C1 segment of cervical spinal cord (tissue), 14 donors: ENCODE results near the gene CHSY1.
A peak's percentile ranks its signal among the peaks of the same experiment; 100 is the strongest.
"Not testable (repeated sequence)": the region's sequence is repeated elsewhere in the genome, so short reads cannot be mapped to it uniquely, and the experiment has no call there.

ENCODE experiments used
- DNase-seq, 14 donors: peaks; one replicate each; lab custom pipeline; 2025; lab: John Stamatoyannopoulos, UW

Gene CHSY1, protein sequence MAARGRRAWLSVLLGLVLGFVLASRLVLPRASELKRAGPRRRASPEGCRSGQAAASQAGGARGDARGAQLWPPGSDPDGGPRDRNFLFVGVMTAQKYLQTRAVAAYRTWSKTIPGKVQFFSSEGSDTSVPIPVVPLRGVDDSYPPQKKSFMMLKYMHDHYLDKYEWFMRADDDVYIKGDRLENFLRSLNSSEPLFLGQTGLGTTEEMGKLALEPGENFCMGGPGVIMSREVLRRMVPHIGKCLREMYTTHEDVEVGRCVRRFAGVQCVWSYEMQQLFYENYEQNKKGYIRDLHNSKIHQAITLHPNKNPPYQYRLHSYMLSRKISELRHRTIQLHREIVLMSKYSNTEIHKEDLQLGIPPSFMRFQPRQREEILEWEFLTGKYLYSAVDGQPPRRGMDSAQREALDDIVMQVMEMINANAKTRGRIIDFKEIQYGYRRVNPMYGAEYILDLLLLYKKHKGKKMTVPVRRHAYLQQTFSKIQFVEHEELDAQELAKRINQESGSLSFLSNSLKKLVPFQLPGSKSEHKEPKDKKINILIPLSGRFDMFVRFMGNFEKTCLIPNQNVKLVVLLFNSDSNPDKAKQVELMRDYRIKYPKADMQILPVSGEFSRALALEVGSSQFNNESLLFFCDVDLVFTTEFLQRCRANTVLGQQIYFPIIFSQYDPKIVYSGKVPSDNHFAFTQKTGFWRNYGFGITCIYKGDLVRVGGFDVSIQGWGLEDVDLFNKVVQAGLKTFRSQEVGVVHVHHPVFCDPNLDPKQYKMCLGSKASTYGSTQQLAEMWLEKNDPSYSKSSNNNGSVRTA

DNA sequence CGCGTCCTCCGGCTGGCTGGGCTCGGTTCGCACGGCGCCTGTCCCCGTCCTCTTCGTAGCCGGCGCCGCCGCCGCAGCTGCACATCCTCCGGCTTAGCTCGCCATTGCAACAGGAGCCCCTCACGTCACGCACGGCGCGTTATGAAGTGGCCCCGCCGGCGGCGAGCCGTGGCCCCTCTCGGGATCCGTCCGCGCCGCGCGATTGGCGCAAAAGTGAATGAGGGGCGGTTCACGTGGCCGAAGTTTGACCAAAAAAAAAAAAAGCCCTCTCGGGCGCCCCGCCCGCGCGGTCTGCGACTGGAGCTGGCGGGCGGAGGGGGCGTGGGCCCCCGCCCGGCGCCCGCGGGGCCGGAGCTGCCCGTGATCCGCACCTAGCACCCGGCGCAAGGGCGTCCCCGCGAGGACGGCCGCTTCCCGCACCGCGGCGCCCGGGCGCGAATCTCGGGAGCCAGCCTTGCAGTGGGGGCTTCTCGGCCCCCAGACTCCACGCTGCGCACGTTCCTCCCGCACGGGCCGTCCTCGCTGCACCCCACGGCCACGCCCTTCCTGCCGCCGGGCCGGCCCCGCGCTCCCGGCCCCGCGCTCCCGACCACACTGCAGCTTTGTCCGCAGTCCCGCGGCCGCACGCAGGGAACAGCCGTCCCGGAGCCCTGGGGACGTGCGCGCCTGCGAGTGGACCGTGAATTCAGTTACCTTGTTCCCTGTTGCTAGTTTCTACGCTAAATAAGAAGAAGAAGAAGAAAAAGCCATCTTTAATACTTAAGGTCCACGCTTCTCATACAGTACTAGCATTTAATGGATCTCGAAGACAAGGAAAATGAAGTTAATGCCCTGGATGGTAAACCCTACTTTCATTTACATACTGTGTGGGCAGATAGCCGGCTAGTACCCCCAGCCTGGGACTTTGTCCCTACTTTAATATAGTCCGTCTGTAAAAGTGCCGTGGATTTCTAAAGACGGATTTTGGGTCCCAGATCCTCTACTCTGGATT, at the start of gene CHSY1:
Gene CHSY1 (minus strand): TSS at position 219 of the 991 bp plus-strand sequence. CDS start 592 bp downstream, outside the sequence.
- DNase-seq: peak; percentile 14 to 94 (median 84)

DNA sequence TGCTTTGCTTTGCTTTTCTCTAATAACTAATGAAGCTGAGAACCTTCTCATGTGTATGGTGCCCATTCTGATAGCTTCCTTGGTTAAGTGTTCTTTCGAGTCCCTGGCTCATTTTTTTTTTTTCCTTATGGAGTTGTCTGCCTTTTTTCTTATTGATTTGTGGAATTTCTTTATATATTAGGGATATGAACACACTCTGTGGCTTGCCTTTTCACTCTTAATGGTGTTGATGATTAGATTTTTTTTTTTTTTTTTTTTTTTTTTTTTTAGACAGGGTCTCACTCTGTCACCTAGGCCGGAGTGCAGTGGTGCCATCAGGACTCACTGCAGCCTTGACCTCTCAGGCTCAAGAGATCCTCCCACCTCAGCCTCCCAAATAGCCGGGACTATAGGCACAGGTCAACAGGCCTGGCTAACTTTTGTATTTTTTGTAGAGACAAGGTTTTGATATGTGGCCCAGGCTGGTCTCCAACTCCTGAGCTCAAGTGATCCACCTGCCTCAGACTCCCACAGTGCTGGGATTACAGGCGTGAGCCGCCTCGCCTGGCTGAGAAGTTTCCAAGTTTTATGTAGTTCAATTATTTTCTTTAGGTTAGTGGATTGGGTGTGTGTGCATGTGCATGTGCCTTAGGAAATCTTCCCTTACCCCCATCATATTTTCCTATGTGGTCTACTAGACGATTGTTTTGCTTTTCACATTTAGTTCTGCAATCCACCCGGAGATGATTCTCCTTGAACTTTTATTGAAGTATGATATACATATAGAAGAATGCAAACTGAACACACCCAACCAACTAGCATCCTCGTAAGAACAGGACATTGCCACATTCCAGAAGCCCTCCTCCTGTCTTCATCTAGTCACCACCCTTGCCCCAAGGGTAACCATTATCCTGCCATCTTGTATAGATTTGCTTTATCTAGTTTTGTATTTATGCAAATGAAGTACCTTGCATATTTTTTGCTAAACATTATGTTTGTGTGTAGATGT, 44.9 kb upstream of the CHSY1 start:
- DNase-seq: no peak

DNA sequence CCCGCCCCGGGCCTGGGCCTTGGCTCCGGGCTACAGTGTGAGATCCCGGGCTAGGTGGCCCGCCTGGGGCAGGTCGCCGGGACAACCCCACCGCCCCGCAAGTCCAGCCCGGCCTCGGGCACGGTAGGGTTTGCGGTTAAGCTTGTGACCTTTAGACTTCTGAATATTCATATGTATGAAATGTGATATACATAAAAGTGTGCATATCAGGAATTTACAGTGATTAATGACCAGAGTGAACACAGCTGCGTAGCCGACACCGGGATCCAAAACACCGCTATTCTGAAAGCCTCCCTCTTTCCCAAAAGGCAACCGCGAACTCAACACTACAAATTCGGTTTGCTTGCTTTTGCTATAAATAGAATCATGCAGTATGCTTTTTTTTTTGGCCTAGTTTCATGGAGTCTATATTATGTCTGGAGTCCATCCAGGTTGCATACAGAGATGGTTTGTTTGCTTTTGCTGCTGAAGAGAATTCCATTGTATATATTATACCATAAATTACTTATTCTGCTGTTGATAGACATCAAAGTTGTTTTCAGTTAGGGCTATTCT, 43.8 kb upstream of the CHSY1 start:
- DNase-seq: peak in 1 of 14 donors; percentile 31

DNA sequence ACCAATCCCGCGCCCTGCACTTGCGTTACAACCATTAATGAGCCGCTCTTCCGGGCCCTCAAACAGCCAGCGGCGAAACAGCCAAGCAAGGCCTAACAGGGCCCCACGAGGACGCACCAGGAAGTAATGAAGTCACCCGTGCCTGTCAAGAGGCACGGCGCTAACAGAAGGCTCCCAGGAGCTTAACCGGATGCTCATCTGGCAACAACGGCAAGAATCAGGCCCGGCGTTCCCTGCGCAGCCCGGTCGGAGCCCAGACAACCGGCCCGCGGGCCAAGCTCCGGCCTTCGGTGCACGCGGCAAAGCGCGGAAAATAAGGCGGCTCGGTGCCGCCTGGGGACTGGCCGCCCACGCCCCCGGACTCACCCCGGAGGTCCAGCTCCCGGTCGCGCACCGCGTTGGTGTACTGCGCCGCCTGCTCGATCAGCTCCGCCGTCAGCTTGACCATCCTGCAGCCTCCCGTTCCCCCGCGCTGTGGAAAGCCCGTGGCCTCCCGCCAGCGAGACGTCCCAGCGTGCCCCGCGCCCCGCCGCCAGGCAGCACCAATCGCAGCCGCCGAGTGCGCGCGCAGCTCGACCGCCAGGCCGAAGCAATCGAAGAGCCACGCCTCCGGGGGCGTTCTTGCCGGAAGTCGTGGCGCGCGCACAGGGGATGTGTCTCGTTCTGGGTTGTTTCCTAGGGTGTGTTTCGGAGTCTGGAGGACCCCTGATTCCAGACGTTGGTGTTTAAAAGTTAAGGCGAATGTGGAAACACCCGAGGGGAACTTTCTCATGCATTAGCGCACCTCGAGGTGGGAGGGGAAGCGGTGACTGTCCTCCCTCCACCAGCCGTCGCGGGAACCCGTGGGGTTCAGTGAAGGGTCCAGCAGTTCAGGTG, 43.1 kb upstream of the CHSY1 start, which contains the start of gene SNRPA1:
Gene SNRPA1 (minus strand): TSS at position 518 of the 876 bp plus-strand sequence. CDS start 70 bp downstream, at position 448.
- peak; percentile 83 to 98 (median 92) for DNase-seq

DNA sequence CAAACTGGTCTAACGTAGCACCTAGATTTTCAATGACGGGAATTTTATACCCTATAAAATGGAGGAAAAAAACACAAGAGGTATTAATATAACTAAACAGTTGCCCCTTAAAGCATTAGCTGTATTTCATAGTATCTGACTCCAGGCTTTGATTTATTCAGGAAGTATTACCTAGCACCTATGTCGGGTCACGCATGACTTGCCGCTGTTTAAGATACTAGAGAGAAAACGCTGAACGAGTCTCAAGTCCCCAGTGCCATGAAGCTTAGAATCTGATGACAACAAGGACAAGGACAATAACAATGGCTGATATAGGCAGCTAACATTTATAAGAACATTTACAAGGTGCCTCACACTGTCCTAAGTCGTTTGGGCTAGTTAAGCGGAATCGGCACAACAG, 41.3 kb upstream of the CHSY1 start:
- DNase-seq: no peak

DNA sequence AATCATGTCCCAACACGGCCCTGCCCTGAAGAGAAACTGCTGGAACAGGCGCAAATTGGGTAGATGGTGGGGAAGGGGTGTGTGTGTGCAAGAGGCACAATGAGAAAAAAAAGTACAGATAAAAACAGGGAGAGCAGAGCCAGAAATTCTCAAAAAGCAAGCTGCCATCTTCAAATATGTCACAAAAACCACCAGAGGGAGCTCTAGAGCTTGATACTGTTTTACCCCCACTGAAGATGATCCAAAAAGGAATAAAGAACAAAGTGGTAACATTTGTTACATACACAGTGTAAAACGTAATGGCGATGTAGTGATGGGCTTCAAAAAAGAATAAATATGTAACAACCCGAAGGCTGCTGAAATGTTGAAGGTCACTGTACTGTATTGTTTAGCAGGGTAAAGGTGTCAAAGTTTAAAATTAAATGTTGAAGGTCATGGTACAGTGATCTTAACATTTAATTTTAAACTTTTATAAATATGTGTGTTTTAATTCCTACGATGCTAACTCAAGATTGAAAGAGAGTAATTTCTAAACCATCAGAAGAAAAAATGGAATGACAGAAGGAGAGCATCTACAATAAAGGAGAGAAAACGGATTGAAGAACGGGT, 37.2 kb upstream of the CHSY1 start:
- no peak for DNase-seq

DNA sequence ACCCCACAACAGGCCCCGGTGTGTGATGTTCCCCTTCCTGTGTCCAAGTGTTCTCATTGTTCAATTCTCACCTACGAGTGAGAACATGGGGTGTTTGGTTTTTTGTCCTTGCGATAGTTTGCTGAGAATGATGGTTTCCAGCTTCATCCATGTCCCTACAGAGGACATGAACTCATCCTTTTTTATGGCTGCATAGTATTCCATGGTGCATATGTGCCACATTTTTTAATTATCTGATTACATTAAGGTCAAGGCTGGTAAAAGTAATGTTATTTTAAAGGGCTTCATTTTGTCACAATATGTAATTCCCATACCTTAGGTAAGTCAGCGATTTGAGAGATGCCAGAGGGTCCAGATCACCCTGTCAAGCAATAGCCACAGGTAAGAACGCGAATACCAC, 35.5 kb upstream of the CHSY1 start:
- DNase-seq: not testable (repeated sequence)

DNA sequence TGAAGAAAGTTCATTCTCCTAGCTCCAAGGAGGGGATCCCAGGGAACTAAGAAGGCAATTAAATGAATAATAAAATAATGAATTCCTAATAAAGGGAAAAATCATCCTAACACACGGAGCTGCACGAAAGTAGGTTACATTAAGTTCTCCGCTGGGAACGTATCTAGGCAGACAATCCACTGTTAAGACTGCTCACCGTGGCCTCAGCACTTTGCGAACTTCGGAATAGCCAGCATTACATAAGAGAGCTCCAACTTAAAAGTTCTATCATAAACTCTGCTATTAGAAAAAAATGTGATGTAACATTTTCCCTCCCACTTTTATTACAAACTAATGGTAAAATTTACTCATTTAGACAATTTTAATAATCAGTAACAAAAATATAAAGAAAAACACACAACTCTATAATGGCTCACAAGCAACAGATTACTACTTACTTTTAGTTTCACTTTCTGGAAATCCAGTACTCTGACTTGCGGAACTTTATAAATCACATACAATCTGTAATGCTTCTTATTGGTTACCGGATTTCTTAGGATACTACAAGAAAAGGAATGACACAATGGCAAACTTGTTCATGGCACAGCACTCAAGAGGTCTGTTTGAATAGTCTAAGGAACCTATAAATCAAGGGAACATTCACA, 34.7 kb upstream of the CHSY1 start:
- no peak for DNase-seq

DNA sequence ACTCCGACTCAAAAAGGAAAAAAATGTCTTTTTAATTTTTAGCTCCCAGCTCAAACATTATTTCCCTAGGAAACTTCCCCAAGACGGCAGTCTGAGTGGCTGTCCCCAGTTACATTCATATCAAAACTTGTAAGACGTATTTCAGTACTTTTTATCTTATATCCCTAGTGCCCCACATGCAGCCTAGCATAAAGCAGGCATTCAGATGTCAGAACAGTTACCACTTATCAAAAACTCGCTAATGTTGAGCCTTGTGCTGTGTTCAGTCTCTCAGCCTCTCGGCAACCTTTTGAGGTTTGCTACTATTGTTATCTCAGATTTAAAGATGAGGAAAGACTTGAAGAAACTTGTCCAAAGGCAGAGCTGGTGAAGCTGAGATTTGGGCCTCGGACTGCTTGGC, 32.1 kb upstream of the CHSY1 start:
- DNase-seq: no peak

DNA sequence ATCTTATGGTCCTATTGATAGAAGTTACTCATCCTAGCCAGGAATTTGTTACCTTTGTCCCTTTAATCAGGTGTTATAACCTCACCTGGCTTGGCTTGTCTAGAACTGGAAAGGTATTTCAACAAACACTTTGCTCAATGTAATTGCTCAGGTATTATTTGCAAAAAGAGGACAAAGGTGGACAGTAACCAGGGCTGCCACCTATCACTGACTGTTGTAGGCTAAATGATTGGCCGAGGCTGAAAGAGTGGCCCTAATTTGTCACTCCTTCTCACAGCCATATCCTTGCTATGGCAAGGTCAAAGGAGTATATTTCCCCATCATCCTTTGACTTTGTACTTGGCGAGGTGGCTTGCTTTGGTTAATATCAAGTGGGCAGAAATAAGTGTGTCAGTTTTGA, 28.2 kb upstream of the CHSY1 start:
- DNase-seq: no peak

DNA sequence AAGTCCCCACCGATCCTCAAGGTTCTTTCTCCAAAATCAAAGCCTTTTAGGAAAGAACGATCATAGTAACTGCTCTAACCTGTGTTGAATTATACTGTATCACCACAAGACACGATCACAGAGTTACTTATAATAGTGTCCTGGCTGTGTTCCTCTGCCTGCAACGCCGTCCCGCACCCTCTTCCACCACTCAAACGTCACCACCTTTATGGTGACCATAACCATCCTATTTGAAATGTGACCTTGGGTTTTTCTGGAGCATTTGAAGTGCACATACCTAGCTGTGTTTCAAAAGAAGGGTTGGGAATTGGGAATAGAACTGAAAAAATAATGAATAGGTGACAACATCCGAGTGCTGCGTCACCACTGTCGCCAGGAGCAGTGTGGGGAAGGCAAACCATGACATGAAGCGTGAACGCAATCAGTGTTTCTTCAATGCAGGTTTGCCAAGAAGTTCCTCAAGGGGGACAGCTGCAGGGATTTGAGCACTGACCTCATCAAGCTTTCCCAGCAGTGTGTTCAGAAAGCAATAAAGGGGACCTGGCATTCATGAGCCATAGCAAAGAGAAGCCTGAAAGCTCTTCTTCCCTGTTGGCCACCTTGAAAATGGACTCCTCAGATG, 26.2 kb upstream of the CHSY1 start:
- no peak for DNase-seq

DNA sequence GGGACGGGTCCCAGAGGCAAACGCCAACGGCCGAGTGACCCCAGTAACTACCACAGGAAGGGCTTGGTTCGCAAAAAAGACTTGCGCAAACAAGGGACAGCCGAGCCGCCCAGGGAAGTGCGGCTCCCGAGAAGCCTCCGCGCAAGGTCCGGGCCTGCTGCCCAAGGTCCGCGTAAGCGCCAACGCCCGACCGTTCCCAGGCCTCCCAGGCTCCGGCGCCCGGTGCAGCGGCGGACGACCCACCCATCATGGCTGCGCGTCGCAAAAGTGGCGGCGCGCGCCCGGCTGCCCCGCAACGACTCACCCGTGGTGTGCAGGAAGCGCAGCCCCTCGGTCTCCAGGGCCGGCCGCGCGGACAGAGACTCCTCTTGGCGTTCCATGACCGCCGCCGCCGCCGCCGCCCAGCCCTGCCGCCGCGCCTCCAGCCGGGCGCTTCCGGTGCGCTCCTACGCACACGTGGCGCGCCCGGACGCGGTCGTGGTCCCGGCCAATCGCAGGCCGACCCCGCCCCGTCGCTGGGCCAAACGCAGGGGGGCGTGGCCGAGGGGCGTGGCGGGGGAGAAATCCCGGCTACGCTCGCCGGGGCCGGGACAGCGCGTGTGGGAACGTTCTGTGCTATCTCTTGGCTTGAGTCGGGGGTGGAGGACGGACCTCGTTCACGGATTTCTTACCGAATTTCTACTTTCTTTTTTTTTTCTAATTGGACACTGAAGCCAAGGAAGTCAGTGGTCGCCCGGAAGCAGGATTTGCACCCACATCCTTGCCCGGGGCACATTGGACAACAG, 25.4 kb upstream of the CHSY1 start, which contains the start of gene SELENOS:
Gene SELENOS (minus strand): TSS at position 448 of the 785 bp plus-strand sequence. CDS start 68 bp downstream, at position 380.
- DNase-seq: peak; percentile 3 to 89 (median 70)

DNA sequence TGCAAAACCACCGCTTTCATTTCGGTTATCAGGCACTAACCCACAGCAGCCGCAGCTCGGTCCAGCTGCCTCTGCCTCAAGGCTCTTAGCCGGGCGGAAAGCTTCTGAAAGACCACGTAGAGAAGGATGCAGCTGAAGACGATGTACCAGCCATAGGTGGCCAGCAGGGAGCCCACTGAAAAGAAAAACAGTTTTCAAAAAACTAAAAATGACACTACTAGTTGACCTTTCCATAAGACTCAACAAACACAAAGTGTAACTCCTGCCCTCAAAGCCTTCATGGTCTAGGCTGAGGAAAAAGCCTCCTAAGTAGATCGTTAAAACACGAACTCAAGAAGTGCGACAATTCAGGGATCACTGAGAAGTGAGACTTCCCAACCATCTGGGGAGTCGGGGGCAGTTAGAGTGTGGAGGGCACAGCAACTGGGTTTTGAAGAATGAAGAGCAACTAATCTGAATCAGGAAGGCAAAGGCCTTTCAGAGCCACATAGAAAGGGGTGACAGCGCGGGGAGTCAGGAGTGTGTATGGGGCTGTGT, 24.7 kb upstream of the CHSY1 start:
- no peak for DNase-seq

DNA sequence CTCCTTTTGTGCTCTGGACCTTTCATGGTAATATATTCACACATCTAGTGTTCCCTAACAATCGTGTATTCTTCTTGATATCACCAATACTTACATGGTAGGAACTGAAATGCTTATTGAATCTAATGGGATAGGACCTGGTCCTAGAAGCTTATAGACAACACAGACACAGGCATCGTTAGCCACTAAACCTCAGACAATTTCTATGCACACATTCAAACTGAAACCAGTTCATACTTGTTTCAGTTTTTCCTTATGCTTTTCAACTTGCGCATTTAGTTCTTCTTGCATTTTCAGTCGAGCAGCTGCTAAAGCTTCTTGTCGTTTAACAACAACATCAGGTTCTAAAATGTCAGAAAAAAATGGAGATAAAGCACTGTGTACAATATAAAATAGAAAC, 23.2 kb upstream of the CHSY1 start:
- no peak for DNase-seq

DNA sequence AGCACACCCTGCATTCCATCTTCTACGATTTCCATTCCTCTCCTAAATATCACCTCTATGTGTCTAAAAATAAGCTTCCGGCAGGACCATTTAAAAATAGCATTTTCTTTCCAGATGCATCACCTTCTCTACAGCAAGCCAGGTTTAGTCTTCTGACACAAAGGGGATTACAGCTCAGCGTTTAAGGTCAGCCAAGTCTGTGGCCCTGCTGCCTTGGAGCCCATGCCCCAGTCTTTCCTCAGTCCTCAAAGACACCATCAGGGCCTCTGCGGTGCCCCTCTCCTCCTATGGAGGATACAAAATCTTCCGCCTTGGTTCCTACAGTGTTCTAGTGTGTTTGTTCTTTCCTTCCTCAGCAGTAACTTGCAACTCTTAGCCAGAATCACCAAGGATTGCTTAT, 21.7 kb upstream of the CHSY1 start:
- no peak for DNase-seq

DNA sequence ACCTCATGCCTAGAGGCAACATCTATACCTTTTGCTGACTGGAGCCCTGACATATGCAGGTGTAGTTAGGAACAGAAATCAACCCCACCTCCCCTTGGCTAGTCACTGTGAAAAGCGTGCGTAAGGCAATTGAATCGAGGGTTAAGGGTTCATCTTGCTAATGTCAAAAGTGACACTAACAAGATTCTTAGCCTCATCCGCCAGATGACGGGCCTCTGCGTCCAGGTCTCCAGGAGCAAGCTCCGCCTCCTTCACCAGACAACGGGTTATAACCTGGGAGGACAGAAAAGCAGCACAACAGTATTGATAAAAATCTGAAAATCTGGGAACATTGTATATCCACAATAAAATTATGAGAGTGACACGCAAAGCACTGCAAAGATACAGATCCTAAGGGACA, 20.7 kb upstream of the CHSY1 start:
- DNase-seq: no peak
